Parathyroid adenoma (tissue), 2 donors: ENCODE measurements around the gene PLCD3.

Experiments used
- H2AFZ ChIP-seq: fragments of 300-600 bp; sonication (generic); one replicate; pipeline ENCODE4 v1.7.0; 2017; ENCODE audit warnings: antibody characterized with exemption, mild to moderate bottlenecking
- H3K27ac ChIP-seq: fragments of 300-600 bp; sonication (generic); one replicate; pipeline ENCODE4 v1.7.0; 2017
- H3K27me3 ChIP-seq: fragments of 300-600 bp; sonication (generic); one replicate; pipeline ENCODE4 v1.7.0; 2017; ENCODE audit warnings: low read length; ENCODE audit not compliant: control insufficient read depth, insufficient read depth
- H3K36me3 ChIP-seq: fragments of 300-600 bp; sonication (generic); one replicate; pipeline ENCODE4 v1.7.0; 2017; ENCODE audit warnings: low read length; ENCODE audit not compliant: control insufficient read depth, insufficient read depth
- H3K4me1 ChIP-seq: fragments of 300-600 bp; sonication (generic); one replicate; pipeline ENCODE4 v1.7.0; 2017; ENCODE audit warnings: control low read depth
- H3K4me2 ChIP-seq: fragments of 300-600 bp; sonication (generic); one replicate; pipeline ENCODE4 v1.7.0; 2017; ENCODE audit warnings: low read length
- H3K4me3 ChIP-seq: fragments of 300-600 bp; sonication (generic); one replicate; pipeline ENCODE4 v1.7.0; 2017; ENCODE audit warnings: low read depth, low read length
- H3K79me2 ChIP-seq: fragments of 300-600 bp; sonication (generic); one replicate; pipeline ENCODE4 v1.7.0; 2017; ENCODE audit warnings: control low read depth
- H3K9ac ChIP-seq: fragments of 300-600 bp; sonication (generic); one replicate; pipeline ENCODE4 v1.7.0; 2017; ENCODE audit warnings: mild to moderate bottlenecking
- H3K9me3 ChIP-seq: fragments of 300-600 bp; sonication (generic); one replicate; pipeline ENCODE4 v1.7.0; 2017; ENCODE audit warnings: low read length; ENCODE audit not compliant: control insufficient read depth
- CTCF ChIP-seq: fragments of 300-600 bp; sonication (generic); IDR thresholded peaks from one replicate; pipeline ENCODE4 v1.7.0; 2017; ENCODE audit warnings: antibody characterized with exemption, mild to moderate bottlenecking
- donor health status: primary hyperparathyroidism.

PLCD3 gene

DNA sequence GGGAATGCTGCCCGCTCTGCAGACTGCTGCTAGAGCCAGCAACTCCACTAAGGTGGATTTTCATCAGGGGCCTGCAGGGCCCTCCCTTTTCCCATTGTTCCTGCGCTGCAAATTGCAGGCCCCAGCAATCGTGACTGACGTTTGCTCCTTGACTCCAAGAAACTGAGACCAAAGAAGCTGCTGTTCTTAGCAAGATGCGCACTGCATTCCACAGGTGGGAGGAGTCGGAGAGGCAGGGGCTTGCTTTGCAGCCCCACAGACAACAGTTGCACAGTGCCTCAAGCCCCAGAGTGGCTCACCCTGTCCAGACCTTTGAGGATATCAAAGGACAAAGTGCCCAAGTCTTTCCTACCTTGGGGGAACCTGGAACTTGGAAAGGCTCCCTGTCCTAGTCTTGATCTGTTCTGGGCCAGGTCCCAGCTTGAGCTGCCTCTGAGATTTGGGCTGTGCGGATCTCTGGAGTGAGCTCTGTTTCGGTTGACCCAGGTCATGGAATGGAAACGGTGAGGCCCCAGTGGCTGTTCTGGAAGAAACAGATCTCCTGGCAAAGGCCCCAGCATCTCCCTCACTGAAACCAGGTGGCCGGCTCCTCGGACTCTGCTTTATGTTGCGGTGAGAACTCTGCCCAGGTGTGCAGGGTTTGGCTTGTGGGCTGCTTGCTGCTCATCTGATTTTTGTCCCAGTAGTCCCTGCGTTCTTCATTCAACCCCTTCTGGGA, 24.9 kb downstream of the PLCD3 start:
- no peak overlapping the region for H2AFZ ChIP-seq
- TF ChIP-seq CTCF: no peak
- H3K4me2 ChIP-seq: no peak overlapping the region
- H3K4me1 ChIP-seq: no peaks in the 10 kb centered on the region
- H3K4me3 ChIP-seq: no peak overlapping the region
- no peak overlapping the region for H3K9ac ChIP-seq
- no peaks in the 10 kb centered on the region for H3K9me3 ChIP-seq
- no peaks in the 10 kb centered on the region for H3K79me2 ChIP-seq
- no peaks in the 10 kb centered on the region for H3K36me3 ChIP-seq
- H3K27me3 ChIP-seq: no peaks in the 10 kb centered on the region
- H3K27ac ChIP-seq: no peak overlapping the region

GRCh38 chr17:45106582-45106981, 25.7 kb downstream of the PLCD3 start:
- H3K27ac ChIP-seq: no peak overlapping the region
- no peaks in the 10 kb centered on the region for H3K36me3 ChIP-seq
- H2AFZ ChIP-seq: no peak overlapping the region
- H3K9me3 ChIP-seq: no peaks in the 10 kb centered on the region
- no peaks in the 10 kb centered on the region for H3K79me2 ChIP-seq
- no peak overlapping the region for H3K4me3 ChIP-seq
- H3K4me2 ChIP-seq: no peak overlapping the region
- TF ChIP-seq CTCF: no peak
- H3K9ac ChIP-seq: no peak overlapping the region
- no peaks in the 10 kb centered on the region for H3K27me3 ChIP-seq
- H3K4me1 ChIP-seq: no peaks in the 10 kb centered on the region

DNA sequence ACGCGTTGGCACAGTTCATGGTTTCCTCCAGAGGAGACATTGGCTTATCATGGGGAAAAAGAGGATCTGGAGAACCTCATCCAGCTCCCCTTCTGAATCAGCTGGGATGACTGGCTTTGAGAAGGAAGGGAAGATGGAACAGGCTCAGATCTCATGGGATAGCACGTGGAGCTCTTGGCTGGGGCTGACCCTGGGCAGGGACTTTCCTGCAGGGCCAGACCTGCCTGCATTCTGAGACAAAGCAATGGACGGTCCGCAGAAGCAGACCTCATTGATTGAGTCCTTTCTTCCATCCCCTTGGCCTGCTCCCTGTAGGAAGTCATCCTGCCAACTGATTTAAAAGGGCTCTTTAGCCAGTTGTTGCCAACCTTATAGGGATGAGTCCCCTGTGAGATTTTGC, 26.2 kb downstream of the PLCD3 start:
- Histone ChIP-seq H2AFZ (no peak overlapping the region), H3K9ac (no peak overlapping the region), H3K4me2 (no peak overlapping the region), H3K4me3 (no peak overlapping the region), H3K27ac (no peak overlapping the region), H3K9me3 (no peaks in the 10 kb centered on the region), H3K4me1 (no peaks in the 10 kb centered on the region), H3K36me3 (no peaks in the 10 kb centered on the region), H3K79me2 (no peaks in the 10 kb centered on the region), H3K27me3 (no peaks in the 10 kb centered on the region)
- no peak for TF ChIP-seq CTCF

DNA sequence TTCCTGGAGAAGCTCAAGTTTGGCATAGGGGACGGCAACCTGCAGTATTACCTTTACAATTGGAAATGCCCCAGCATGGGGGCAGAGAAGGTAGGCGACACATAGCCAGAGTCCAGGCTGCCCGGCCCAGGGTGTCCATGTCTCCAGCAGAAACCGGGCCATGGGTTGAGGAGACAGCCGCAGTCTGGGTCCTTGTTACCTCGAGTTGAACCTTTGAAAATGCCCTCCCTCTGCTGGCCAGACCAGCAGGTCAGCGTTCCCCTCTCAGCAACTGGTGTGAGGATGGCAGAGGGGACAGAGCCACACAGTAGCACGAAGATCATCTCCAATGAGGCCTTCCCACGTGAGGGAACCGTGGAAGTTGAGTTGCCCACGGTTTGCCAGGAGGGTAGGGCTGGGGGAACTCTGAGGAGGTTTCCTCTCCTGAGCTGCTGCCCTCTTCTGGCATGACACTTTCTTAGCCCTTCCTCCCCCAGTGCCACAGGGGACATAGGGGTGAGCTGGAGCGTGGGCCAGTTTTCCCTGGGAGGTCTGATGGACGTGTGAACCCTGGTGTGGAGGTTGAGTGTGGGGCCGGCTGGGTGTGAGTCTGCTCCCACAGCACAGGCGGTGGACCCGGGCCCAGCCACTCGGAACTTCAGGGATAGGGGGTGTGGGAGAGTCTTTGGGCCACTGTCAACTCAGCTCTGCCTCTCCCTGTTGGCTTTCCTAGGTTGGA, 27.2 kb downstream of the PLCD3 start:
- no peak overlapping the region for H2AFZ ChIP-seq
- no peaks in the 10 kb centered on the region for H3K4me1 ChIP-seq
- no peak overlapping the region for H3K4me3 ChIP-seq
- H3K79me2 ChIP-seq: no peaks in the 10 kb centered on the region
- H3K4me2 ChIP-seq: no peak overlapping the region
- no peaks in the 10 kb centered on the region for H3K27me3 ChIP-seq
- H3K36me3 ChIP-seq: no peaks in the 10 kb centered on the region
- TF ChIP-seq CTCF: no peak
- H3K9ac ChIP-seq: no peak overlapping the region
- no peak overlapping the region for H3K27ac ChIP-seq
- H3K9me3 ChIP-seq: no peaks in the 10 kb centered on the region
